GM23338 (cell line): ENCODE data around the gene TMEM208. TPM values are rescaled to one million over a fixed set of nuclear protein-coding genes. Genes with fewer than 3 reads are reported as not detected.

ENCODE experiments used
- ATAC-seq: fragments of 200-7000 bp; cut with Tn5 transposase; 3 replicates; pipeline ENCODE4 v1.9.1; 2020
- DNase-seq: peaks from one replicate; pipeline ENCODE4 v3.0.0-alpha.2; 2015; ENCODE audit warnings: low spot score
- H2AFZ ChIP-seq: fragments of 200-600 bp; sonication (generic); 2 replicates; pipeline ENCODE4 v1.8.0; 2016; ENCODE audit warnings: antibody characterized with exemption, mild to moderate bottlenecking, moderate library complexity
- H3F3A ChIP-seq: fragments of 200-600 bp; sonication (generic); replicated peaks from 2 replicates; pipeline ENCODE4 v1.8.0; 2017; ENCODE audit warnings: antibody characterized with exemption, mixed run types, low read depth
- H3K27ac ChIP-seq: fragments of 200-600 bp; sonication (generic); 2 replicates; pipeline ENCODE4 v1.6.1; 2016; ENCODE audit warnings: low read depth
- H3K27me3 ChIP-seq: fragments of 200-600 bp; sonication (generic); 2 replicates; pipeline ENCODE4 v1.8.0; 2016; ENCODE audit warnings: mild to moderate bottlenecking, mixed run types, moderate library complexity; ENCODE audit not compliant: insufficient read depth
- H3K36me3 ChIP-seq: fragments of 200-600 bp; sonication (generic); 2 replicates; pipeline ENCODE4 v1.8.0; 2016; ENCODE audit warnings: mild to moderate bottlenecking; ENCODE audit not compliant: insufficient read depth
- H3K4me1 ChIP-seq: fragments of 200-600 bp; sonication (generic); 2 replicates; pipeline ENCODE4 v1.8.0; 2016; ENCODE audit warnings: mild to moderate bottlenecking, moderate library complexity; ENCODE audit not compliant: insufficient read depth
- H3K4me2 ChIP-seq: fragments of 200-600 bp; sonication (generic); 2 replicates; pipeline ENCODE4 v1.7.1; 2017; ENCODE audit warnings: mixed run types
- H3K4me3 ChIP-seq: fragments of 200-600 bp; sonication (generic); 2 replicates; pipeline ENCODE4 v1.6.1; 2016; ENCODE audit warnings: mixed run types
- H3K79me2 ChIP-seq: fragments of 200-600 bp; sonication (generic); replicated peaks from 2 replicates; pipeline ENCODE4 v1.8.0; 2017; ENCODE audit warnings: mild to moderate bottlenecking; ENCODE audit not compliant: insufficient read depth
- H3K9me2 ChIP-seq: fragments of 200-600 bp; sonication (generic); 2 replicates; pipeline ENCODE4 v1.8.0; 2017; ENCODE audit not compliant: insufficient read depth
- H4K20me1 ChIP-seq: fragments of 200-600 bp; sonication (generic); replicated peaks from 2 replicates; pipeline ENCODE4 v1.8.0; 2017; ENCODE audit warnings: mild to moderate bottlenecking; ENCODE audit not compliant: insufficient read depth
- H3K27ac Mint-ChIP-seq: 2 replicates; pipeline ENCODE4 v1.8.0; 2020; ENCODE audit warnings: inconsistent platforms, mild to moderate bottlenecking, moderate library complexity, mixed read lengths
- H3K27me3 Mint-ChIP-seq: 3 replicates; pipeline ENCODE4 v1.8.0; 2022; ENCODE audit warnings: low read depth, mild to moderate bottlenecking, moderate library complexity, mixed read lengths, inconsistent platforms; ENCODE audit not compliant: insufficient read depth, poor library complexity
- H3K36me3 Mint-ChIP-seq: 3 replicates; pipeline ENCODE4 v1.8.0; 2021; ENCODE audit warnings: low read depth, mild to moderate bottlenecking, inconsistent platforms, moderate library complexity, mixed read lengths
- H3K4me1 Mint-ChIP-seq: 3 replicates; pipeline ENCODE4 v1.8.0; 2020; ENCODE audit warnings: mild to moderate bottlenecking, inconsistent platforms, mixed read lengths
- H3K4me3 Mint-ChIP-seq: 3 replicates; pipeline ENCODE4 v1.8.0; 2021; ENCODE audit warnings: moderate library complexity, mild to moderate bottlenecking, inconsistent platforms, mixed read lengths
- H3K9me3 Mint-ChIP-seq: 3 replicates; pipeline ENCODE4 v1.8.0; 2020; ENCODE audit warnings: moderate library complexity, mild to moderate bottlenecking, inconsistent platforms, mixed read lengths
- CREB1 ChIP-seq: fragments of 250-450 bp; sonication (Bioruptor Pico); IDR thresholded peaks from 2 replicates; pipeline ENCODE4 v1.5.0; 2020; ENCODE audit warnings: low read depth, mild to moderate bottlenecking, moderate library complexity
- CTCF ChIP-seq, 2 experiments: fragments of 200-600 bp in 1 of 2; sonication (generic) in 1 of 2; conservative IDR thresholded peaks; 2 replicates each; pipeline versions ENCODE4 v1.5.1 to v1.6.1; 2016 to 2017; ENCODE audit warnings: antibody characterized with exemption in 2 of 2, low read depth in 2 of 2, mild to moderate bottlenecking in 2 of 2, moderate library complexity in 1 of 2
- ETS1 ChIP-seq: IDR thresholded peaks from 2 replicates; pipeline ENCODE4 v1.6.1; 2016; ENCODE audit warnings: antibody characterized with exemption
- EZH2 ChIP-seq: fragments of 200-600 bp; sonication (generic); IDR thresholded peaks from one replicate; pipeline ENCODE4 v1.8.0; 2017; ENCODE audit warnings: antibody characterized with exemption, mild to moderate bottlenecking, low read depth; ENCODE audit not compliant: unreplicated experiment
- EZH2phosphoT487 ChIP-seq: fragments of 200-600 bp; sonication (generic); IDR thresholded peaks from one replicate; pipeline ENCODE4 v1.8.1; 2018; ENCODE audit warnings: antibody characterized with exemption; ENCODE audit not compliant: unreplicated experiment
- JUNB ChIP-seq: IDR thresholded peaks from one replicate; pipeline ENCODE4 v1.6.1; 2016; ENCODE audit warnings: antibody characterized with exemption; ENCODE audit not compliant: unreplicated experiment
- NANOG ChIP-seq: IDR thresholded peaks from 2 replicates; pipeline ENCODE4 v1.6.1; 2016; ENCODE audit warnings: antibody characterized with exemption, borderline replicate concordance
- POLR2AphosphoS5 ChIP-seq: IDR thresholded peaks from 2 replicates; pipeline ENCODE4 v1.6.1; 2016; ENCODE audit warnings: antibody characterized with exemption, low read depth
- REST ChIP-seq: IDR thresholded peaks from one replicate; pipeline ENCODE4 v1.6.1; 2018; ENCODE audit warnings: antibody characterized with exemption; ENCODE audit not compliant: unreplicated experiment
- ZNF114 ChIP-seq: fragments of 250-450 bp; sonication (Bioruptor Pico); IDR thresholded peaks from 2 replicates; pipeline ENCODE4 v1.5.0; 2020; ENCODE audit warnings: mild to moderate bottlenecking, moderate library complexity
- ZNF331 ChIP-seq: fragments of 250-450 bp; sonication (Bioruptor Pico); IDR thresholded peaks from 2 replicates; pipeline ENCODE4 v1.5.0; 2020; ENCODE audit warnings: low read depth, mild to moderate bottlenecking, moderate library complexity
- polyA plus RNA-seq: library from polyadenylated mRNA; unstranded; fragments of >200 nt; fragmentation: Nextera tagmentation; extraction: Ambion mirVana; gene quantifications from 2 replicates; pipeline ENCODE4 v1.2.1, GENCODE V29; 2016
- total RNA-seq: library from RNA; depleted of rRNA; stranded (reverse); fragments of >200 nt; shearing (Covaris generic); gene quantifications from 2 replicates; pipeline ENCODE4 v1.2.3, GENCODE V29; 2014

The TMEM208 gene
- total and polyA plus RNA-seq, 2 experiments from 2014 or later, result 23.2 to 82.3 TPM

GRCh38 chr16:67196881-67197280 lies 30.0 kb upstream of the TMEM208 start (continued):
- no peak for TF ChIP-seq ZNF331 (CRISPR knock-in tag)
- TF ChIP-seq NANOG, result no peak
- TF ChIP-seq POLR2AphosphoS5, result no peak
- TF ChIP-seq REST, result no peak

GRCh38 chr16:67197704-67198103 lies 29.2 kb upstream of the TMEM208 start:
- H3F3A ChIP-seq, result peaks cover 23% of the 10 kb centered on the region; the same call in 1 of the 2 replicates
- DNase-seq (no peak), ATAC-seq (no peak)
- Mint-ChIP-seq H3K36me3 (peaks cover 51% of the 10 kb centered on the region), H3K27ac (no peak overlapping the region), H3K4me3 (no peak overlapping the region), H3K27me3 (peaks cover 18% of the 10 kb centered on the region), H3K9me3 (no peaks in the 10 kb centered on the region), H3K4me1 (peaks cover 15% of the 10 kb centered on the region)
- H4K20me1 ChIP-seq, result peaks cover 22% of the 10 kb centered on the region
- H3K9me2 ChIP-seq, result no peaks in the 10 kb centered on the region
- no peak overlapping the region for H3K4me3 ChIP-seq
- no peak overlapping the region for H3K4me2 ChIP-seq
- H3K4me1 ChIP-seq, result peaks cover 11% of the 10 kb centered on the region
- peaks cover 15% of the 10 kb centered on the region for H3K79me2 ChIP-seq
- H3K27ac ChIP-seq, result no peak overlapping the region
- H2AFZ ChIP-seq, result no peak overlapping the region
- no peaks in the 10 kb centered on the region for H3K27me3 ChIP-seq
- H3K36me3 ChIP-seq, result peaks cover 20% of the 10 kb centered on the region; the same call in 1 of the 2 replicates
- no peak for TF ChIP-seq JUNB
- TF ChIP-seq CTCF (conservative IDR thresholded peaks at IDR 0.05; ENCODE audit: low read depth in 2 of 2), result no peak
- no peak for TF ChIP-seq REST
- no peak for TF ChIP-seq EZH2
- no peak for TF ChIP-seq ETS1
- no peak for TF ChIP-seq CREB1 (CRISPR knock-in tag)
- no peak for TF ChIP-seq ZNF114
- TF ChIP-seq NANOG, result no peak
- TF ChIP-seq EZH2phosphoT487, result no peak
- TF ChIP-seq ZNF331 (CRISPR knock-in tag), result no peak
